ENCODE data around the gene OR2AG1.

GRCh38 chr11:6736495-6737121, 46.2 kb upstream of the OR2AG1 start:
- TF ChIP-seq CTCF (conservative IDR thresholded peaks at IDR 0.05 in 1 of 2, IDR thresholded peaks at IDR 0.05 in 1 of 2; ENCODE audit: extremely low read depth in 1 of 2, insufficient read depth in 1 of 2, low read depth in 1 of 2, low read length in 2 of 2) (no peak), EZH2 (IDR thresholded peaks at IDR 0.05; ENCODE audit: borderline replicate concordance, low read length) (no peak)
